Kidney tubule cell (primary cell): ENCODE results near the gene DLX2.
A peak's percentile ranks its signal among the peaks of the same experiment; 100 is the strongest.
"Not testable (repeated sequence)": the region's sequence is repeated elsewhere in the genome, so short reads cannot be mapped to it uniquely, and the experiment has no call there.

Experiments
- DNase-seq: peaks from one replicate; pipeline ENCODE4 v3.0.0-alpha.2; 2018; ENCODE audit warnings: low spot score

Gene DLX2

DNA sequence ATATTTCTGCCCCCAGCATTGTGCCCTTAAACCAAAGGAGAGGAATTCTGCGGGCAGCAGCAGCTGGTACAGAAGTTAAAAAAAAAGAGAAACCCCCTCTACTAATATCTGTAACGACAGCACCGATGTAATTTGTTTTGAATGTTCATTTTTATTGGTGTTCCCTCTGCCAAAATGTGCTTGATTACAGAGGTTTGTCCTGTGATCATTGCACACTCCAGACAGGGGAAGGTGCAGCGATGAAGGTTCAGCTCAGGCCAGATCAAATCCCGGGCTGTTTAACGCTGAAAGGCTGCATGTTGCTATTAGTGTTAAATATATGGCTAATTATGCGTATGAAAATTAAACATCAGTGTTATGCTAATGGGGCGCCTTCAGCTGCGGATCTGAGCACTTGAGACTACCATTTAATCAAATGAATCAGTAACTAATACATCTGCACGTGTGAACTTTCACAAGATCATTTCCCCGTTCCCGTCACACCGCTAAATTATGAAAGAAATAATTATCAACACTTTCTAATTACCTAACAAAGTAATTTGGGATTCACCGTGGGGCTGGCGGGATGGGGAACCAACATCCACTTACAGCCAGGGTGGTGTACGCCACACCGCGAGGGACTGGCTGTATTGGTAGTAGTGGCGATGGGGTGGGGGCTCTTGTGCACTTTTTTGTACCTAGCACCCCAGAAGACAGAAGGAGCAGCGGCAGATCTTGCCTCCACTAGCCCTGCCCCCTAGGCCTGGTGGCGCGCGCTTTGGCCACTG is 18.9 kb downstream of the DLX2 start:
- DNase-seq, result no peak

GRCh38 chr2:172082944-172083627 is 19.6 kb downstream of the DLX2 start:
- no peak for DNase-seq

- no peak for DNase-seq
Observed at GRCh38 chr2:172082105-172082943, 20.4 kb downstream of the DLX2 start.

DNA sequence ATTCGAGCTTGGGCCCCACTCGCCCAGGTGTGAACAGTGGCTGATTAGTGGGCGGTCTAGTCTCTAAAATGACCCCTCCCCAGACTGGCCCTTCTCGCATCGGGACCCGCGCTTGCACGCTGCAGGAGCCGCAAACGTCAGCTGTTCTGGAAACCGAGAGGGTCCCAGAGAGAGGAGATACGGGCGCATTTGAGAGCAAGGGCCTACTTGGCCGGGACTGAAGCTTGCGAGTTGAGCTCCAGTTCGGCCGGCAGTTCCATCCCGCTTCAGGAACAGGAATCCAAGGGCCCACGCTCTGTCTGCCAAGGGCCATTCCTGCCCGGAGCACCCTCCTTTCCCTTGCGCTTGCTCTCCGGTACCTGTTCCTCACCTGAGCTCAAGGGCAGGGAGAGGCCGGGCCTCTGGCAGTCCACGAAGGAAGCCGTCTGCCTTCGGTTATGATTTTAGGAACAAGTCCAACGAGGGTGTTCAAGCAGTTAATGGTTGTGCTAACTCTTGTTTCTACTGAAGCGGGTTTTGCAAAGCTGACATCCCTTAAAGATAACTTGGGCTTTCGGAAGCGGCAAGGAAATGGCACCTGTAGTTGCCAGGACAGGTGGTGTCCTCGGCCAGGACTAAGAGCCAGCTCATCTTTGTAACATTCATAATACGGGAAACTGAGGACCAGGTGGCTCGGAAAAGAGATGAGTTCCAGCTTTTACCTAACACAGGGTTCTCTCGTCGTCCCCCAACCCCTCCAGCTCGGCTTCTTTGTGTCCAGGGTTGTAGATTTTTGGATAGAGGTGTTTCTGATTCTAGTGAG is 21.3 kb downstream of the DLX2 start:
- no peak for DNase-seq

GRCh38 chr2:172080641-172081220 is 22.0 kb downstream of the DLX2 start:
- DNase-seq, result no peak

GRCh38 chr2:172079838-172080640 is 22.7 kb downstream of the DLX2 start:
- DNase-seq, result peak; percentile 28

DNA sequence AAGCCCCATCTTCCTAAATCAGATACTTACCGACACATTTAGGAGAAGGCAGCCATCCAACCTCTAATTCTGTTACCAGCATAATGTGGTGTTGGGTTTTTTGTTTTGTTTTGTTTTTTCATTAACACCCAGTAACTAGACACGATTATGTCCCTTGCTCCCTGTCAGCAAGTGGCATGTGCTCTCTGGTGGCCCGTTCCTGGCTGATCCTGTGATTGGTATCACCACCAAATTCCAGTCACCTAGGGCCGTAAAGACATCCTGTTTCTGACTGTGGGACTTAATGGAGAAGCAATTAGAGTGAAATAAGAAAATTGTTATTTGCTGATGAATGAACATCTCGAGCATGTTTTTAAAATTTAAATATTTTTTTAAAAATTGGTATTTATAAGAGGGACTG is 23.3 kb downstream of the DLX2 start:
- DNase-seq, result no peak

GRCh38 chr2:172074254-172074653 is 28.4 kb downstream of the DLX2 start:
- no peak for DNase-seq

- no peak for DNase-seq
Observed at GRCh38 chr2:172073518-172073917, 29.2 kb downstream of the DLX2 start.

DNA sequence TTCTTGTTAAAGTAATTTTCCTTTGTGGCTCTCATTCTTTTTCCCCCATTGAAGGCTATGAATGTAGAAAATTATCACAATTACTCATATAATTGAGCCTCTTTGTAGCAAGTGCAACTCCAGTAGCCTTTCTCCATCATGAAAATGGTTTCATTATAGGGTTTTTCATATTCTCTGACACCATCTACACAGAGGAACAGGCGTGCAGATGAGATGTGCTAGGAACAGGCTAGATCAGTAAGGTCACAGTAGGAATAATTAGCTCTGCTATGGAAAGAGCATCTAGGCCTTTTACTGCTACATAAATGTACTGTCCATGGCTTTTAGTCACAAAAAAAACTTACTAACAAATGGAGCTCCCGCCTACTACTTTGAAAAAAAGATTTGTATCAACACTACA is 30.0 kb downstream of the DLX2 start:
- no peak for DNase-seq

DNA sequence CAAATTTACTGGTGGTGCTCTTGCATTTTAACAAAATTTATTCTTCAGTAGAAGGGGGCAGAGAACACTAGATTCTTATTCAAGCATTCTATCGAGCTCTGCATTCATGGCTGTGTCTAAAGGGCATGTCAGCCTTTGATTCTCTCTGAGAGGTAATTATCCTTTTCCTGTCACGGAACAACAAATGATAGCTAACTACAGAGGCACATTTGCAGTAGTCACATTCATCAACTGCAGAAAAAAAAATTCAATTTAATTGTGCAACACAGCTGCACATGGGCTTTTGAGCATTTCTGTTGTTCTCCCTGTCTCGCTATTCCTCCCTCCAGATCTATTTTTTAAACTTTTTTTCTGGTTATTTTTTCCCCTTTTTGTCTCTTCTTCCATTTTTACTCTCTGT is 30.4 kb downstream of the DLX2 start:
- no peak for DNase-seq

DNA sequence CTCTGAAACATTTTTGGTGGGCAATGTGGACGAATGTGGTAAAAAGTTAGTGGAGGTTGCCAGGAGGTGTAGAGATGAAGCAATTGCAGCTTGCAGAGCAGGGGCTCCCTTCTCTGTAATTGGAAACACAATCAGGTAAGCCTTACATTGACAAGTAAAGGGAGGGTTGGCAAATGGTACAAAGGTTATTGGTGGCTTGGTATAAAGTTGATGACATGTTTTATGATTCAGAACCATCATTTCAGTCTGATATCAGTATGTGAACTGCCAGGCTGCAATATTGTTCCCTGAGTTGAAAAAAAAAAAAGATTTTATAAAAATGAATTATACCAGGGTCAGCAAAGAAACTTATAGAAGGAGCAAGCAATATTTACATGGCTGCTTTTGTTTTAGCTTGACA is 31.8 kb downstream of the DLX2 start:
- no peak for DNase-seq

GRCh38 chr2:172067905-172068304 is 34.8 kb downstream of the DLX2 start:
- DNase-seq, result not testable (repeated sequence)

DNA sequence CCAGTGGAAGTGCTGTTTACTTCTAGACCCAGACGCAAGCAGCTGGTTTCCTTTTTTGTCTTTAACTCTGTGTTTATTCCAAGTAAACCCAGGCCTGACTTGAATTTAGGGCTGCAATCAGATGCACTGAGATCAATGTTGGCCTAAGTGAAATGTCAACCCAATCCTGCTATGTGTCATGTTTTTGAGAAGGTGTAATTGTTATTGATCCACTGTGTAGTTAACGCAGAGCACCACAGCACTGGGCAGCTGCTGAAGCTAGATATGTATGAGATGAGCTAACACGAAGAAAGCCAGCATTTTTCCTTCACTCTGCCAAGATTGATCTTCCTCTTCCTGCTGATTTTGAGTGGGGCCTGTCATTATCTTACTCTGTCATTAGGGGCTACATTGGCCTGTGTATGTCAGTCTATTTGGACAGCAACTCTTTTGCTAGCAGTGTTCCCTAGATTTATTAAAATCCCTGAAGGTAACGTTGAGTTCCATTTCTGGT is 36.3 kb downstream of the DLX2 start:
- no peak for DNase-seq

DNA sequence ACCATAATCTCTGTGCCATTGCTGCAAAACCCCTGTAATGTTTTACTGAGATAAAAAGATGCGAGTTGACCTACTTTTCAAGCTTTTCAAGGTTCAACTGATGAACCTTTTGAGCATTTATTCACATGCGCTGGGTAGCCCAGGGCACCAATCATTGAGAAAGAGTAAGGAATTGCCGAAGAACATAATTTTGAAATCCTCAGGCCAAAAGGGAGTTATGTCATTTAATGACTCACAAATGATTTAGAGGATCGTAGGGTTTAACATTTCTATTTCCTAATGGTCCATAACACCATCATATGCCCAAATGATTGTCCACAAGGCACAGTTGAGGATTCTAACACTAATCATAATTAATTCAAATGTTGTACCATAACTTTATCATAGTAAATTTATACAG is 37.6 kb downstream of the DLX2 start:
- DNase-seq, result no peak

GRCh38 chr2:172063446-172063845 is 39.3 kb downstream of the DLX2 start:
- DNase-seq, result no peak

DNA sequence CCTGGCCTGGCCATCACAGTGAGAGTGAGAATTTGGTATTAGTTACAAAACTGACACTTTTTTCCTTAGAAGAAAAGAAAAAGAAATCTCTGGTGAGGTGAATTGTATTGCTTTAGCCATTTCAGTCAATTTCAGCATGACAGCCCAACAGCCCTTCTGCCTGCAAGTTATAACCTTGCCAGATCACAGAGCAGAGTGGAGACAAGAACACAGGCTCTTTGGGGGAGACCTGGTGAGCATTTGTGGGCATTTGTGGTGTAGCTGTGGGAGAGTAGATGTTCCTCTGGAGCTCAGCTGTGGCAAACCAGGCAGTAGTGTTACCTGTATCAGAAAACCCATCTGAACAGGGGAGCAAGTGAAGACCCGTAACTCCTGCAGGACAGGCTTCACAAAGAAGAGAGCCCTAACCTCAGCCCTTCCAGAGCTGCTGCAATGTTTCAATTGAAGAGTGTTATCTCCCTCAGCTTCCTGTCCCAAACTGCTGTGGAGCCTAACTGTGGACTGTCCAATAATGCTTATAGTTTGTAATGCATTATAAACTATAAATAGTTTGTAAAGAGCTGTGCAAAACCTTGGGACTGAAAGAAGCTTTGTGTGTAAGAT is 40.2 kb downstream of the DLX2 start:
- DNase-seq, result no peak

DNA sequence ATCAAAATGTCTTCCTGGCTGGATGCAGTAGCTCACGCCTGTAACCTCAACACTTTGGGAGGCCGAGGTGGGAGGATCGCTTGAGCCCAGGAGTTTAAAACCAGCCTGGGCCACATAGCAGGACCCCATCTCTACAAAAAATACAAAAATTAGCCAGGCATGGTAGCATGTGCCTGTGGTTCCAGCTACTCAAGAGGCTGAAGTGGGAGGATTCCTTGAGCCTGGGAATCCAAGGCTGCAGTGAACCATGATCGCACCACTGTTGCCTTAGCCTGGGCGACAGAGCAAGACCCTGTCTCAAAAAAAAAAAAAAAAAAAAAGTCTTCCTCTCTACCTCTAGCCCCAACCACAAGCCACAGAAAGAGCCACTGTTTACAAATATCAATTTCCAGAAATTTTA is 42.6 kb downstream of the DLX2 start:
- DNase-seq, result not testable (repeated sequence)

DNA sequence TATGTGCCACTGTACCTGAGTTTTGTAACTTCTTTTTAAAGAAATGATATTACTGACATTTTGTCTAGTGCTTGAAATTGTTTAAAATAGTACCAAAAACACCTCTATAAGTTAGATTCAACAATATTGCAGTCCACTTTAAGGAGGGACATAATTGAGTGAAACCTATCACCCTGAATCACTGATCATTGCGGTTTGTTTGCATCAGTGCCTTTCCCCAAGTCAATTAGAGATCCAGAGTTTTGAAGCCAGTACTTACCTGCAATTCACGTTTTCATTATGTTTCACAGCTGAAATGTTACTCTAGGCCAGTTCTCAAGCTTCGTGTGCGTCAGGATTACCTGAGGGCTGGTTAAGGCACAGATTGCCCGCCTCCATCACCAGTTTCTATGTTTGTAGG is 44.0 kb downstream of the DLX2 start:
- DNase-seq, result no peak

DNA sequence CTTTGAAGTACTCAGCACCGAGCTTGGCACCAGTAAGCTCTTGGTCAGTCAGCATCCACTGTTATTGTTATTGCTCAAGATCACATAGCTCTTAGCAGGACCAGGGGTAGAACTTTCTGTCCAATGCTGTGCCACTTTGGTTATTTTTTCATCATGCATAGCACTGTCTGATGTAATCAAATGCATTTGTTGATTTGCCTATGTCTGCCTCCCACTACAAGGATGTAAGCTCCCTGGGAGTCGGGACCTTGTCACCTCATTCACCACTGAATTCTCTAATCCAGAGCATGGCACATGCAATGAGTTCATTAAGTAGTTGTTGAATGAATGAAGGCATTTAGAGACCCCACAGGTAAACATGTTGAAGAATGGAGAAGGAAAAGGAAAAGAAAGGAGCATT is 46.4 kb downstream of the DLX2 start:
- DNase-seq, result no peak
